Mesendoderm (in vitro differentiated cells): ENCODE data around the gene SNX24.

Experiments
- DNase-seq: peaks from one replicate; pipeline ENCODE4 v3.0.0; 2013
- H2AK5ac ChIP-seq: 2 replicates; pipeline ENCODE4 v1.6.1; 2013; ENCODE audit warnings: low read length, inconsistent platforms
- H2BK120ac ChIP-seq: 2 replicates; pipeline ENCODE4 v1.6.1; 2013; ENCODE audit warnings: low read depth, mild to moderate bottlenecking, low read length, moderate library complexity, mixed read lengths
- H2BK15ac ChIP-seq: replicated peaks from 2 replicates; pipeline ENCODE4 v1.6.1; 2013; ENCODE audit warnings: low read depth, mild to moderate bottlenecking, moderate library complexity
- H2BK5ac ChIP-seq: 2 replicates; pipeline ENCODE4 v1.6.1; 2013; ENCODE audit warnings: low read length, inconsistent platforms
- H3K18ac ChIP-seq: 2 replicates; pipeline ENCODE4 v1.6.1; 2013; ENCODE audit warnings: mild to moderate bottlenecking, low read length, mixed read lengths
- H3K23ac ChIP-seq: one replicate; pipeline ENCODE4 v1.6.1; 2013; ENCODE audit warnings: low read length
- H3K27ac ChIP-seq: 2 replicates; pipeline ENCODE4 v1.5.1; 2013; ENCODE audit warnings: low read depth, mild to moderate bottlenecking, inconsistent platforms, low read length, moderate library complexity
- H3K27me3 ChIP-seq: 2 replicates; pipeline ENCODE4 v1.6.1; 2013; ENCODE audit warnings: low read length, control low read depth, mild to moderate bottlenecking, inconsistent platforms; ENCODE audit not compliant: insufficient read depth, poor library complexity
- H3K36me3 ChIP-seq: 2 replicates; pipeline ENCODE4 v1.6.1; 2013; ENCODE audit warnings: low read length, inconsistent platforms; ENCODE audit not compliant: control insufficient read depth, insufficient read depth
- H3K4ac ChIP-seq: one replicate; pipeline ENCODE4 v1.6.1; 2013; ENCODE audit warnings: low read depth, mild to moderate bottlenecking, low read length, moderate library complexity
- H3K4me1 ChIP-seq: 2 replicates; pipeline ENCODE4 v1.6.1; 2013; ENCODE audit warnings: low read depth, low read length, inconsistent platforms; ENCODE audit not compliant: control insufficient read depth
- H3K4me2 ChIP-seq: 2 replicates; pipeline ENCODE4 v1.6.1; 2013; ENCODE audit warnings: low read length
- H3K4me3 ChIP-seq: 2 replicates; pipeline ENCODE4 v1.5.1; 2013; ENCODE audit warnings: mild to moderate bottlenecking, low read length
- H3K56ac ChIP-seq: one replicate; pipeline ENCODE4 v1.6.1; 2013; ENCODE audit warnings: low read length
- H3K79me1 ChIP-seq: 2 replicates; pipeline ENCODE4 v1.6.1; 2013; ENCODE audit warnings: low read length, inconsistent platforms
- H3K79me2 ChIP-seq: 2 replicates; pipeline ENCODE4 v1.6.1; 2013; ENCODE audit warnings: mild to moderate bottlenecking, low read length; ENCODE audit not compliant: control insufficient read depth, insufficient read depth
- H3K9ac ChIP-seq: 2 replicates; pipeline ENCODE4 v1.6.1; 2013; ENCODE audit warnings: low read length, inconsistent platforms
- H4K5ac ChIP-seq: one replicate; pipeline ENCODE4 v1.6.1; 2013; ENCODE audit warnings: low read length
- H4K8ac ChIP-seq: one replicate; pipeline ENCODE4 v1.6.1; 2013; ENCODE audit warnings: low read depth, mild to moderate bottlenecking, control low read depth, low read length, moderate library complexity
- WGBS: extraction: QIAGEN DNeasy Blood & Tissue Kit; methylation state at CpG from one replicate; pipeline ENCODE4 v1.1.7; 2013; ENCODE audit warnings: low lambda C conversion rate, missing lambda C conversion rate; ENCODE audit not compliant: insufficient coverage; ENCODE audit errors: extremely low coverage; 5-methylcytosine and 5-hydroxymethylcytosine counted together

SNX24 gene

GRCh38 chr5:122882831-122883230 is 37.4 kb downstream of the SNX24 start:
- no peak for DNase-seq
- no peak overlapping the region for H4K5ac ChIP-seq
- H3K27me3 ChIP-seq = no peaks in the 10 kb centered on the region
- H3K18ac ChIP-seq = no peak overlapping the region
- H3K9ac ChIP-seq = no peak overlapping the region
- no peak overlapping the region for H3K4me3 ChIP-seq
- no peak overlapping the region for H2AK5ac ChIP-seq
- no peaks in the 10 kb centered on the region for H3K36me3 ChIP-seq
- no peak overlapping the region for H3K23ac ChIP-seq
- H3K27ac ChIP-seq = no peak overlapping the region
- H4K8ac ChIP-seq = no peak overlapping the region
- no peaks in the 10 kb centered on the region for H3K79me2 ChIP-seq
- no peak overlapping the region for H3K56ac ChIP-seq
- no peak overlapping the region for H2BK15ac ChIP-seq
- no peak overlapping the region for H2BK120ac ChIP-seq
- peaks cover under 1% of the 10 kb centered on the region for H3K79me1 ChIP-seq
- no CpG with 5 or more reads among the region's 3 CpGs for WGBS
- no peaks in the 10 kb centered on the region for H3K4me1 ChIP-seq
- no peak overlapping the region for H2BK5ac ChIP-seq
- H3K4ac ChIP-seq = no peak overlapping the region
- H3K4me2 ChIP-seq = no peak overlapping the region

GRCh38 chr5:122885045-122885517 is 39.7 kb downstream of the SNX24 start:
- Histone ChIP-seq H3K4ac (no peak overlapping the region), H2AK5ac (no peak overlapping the region), H3K4me2 (no peak overlapping the region), H3K9ac (no peak overlapping the region), H4K8ac (no peak overlapping the region), H3K36me3 (no peaks in the 10 kb centered on the region), H3K79me2 (no peaks in the 10 kb centered on the region), H3K4me3 (no peak overlapping the region), H3K4me1 (no peaks in the 10 kb centered on the region), H3K27ac (no peak overlapping the region), H3K79me1 (no peaks in the 10 kb centered on the region), H2BK15ac (no peak overlapping the region), H3K27me3 (no peaks in the 10 kb centered on the region), H3K18ac (no peak overlapping the region), H3K23ac (no peak overlapping the region), H2BK120ac (no peak overlapping the region), H2BK5ac (no peak overlapping the region), H3K56ac (no peak overlapping the region), H4K5ac (no peak overlapping the region)
- WGBS = no CpG with 5 or more reads among the region's 1 CpG
- DNase-seq = no peak

GRCh38 chr5:122885891-122886290 is 40.5 kb downstream of the SNX24 start:
- Histone ChIP-seq H3K4ac (no peak overlapping the region), H3K27me3 (no peaks in the 10 kb centered on the region), H3K79me1 (no peaks in the 10 kb centered on the region), H2BK5ac (no peak overlapping the region), H4K5ac (no peak overlapping the region), H2BK120ac (no peak overlapping the region), H3K27ac (no peak overlapping the region), H3K9ac (no peak overlapping the region), H3K56ac (no peak overlapping the region), H3K79me2 (no peaks in the 10 kb centered on the region), H3K18ac (no peak overlapping the region), H4K8ac (no peak overlapping the region), H3K4me2 (no peak overlapping the region), H3K36me3 (no peaks in the 10 kb centered on the region), H3K4me3 (no peak overlapping the region), H2AK5ac (no peak overlapping the region), H3K4me1 (no peaks in the 10 kb centered on the region), H2BK15ac (no peak overlapping the region), H3K23ac (no peak overlapping the region)
- WGBS = no CpG with 5 or more reads among the region's 6 CpGs
- no peak for DNase-seq

GRCh38 chr5:122895141-122895540 is 49.7 kb downstream of the SNX24 start:
- Histone ChIP-seq H3K79me2 (no peaks in the 10 kb centered on the region), H2BK120ac (no peak overlapping the region), H3K23ac (no peak overlapping the region), H4K8ac (no peak overlapping the region), H2BK15ac (no peak overlapping the region), H3K56ac (no peak overlapping the region), H3K4me2 (no peak overlapping the region), H3K79me1 (no peaks in the 10 kb centered on the region), H3K36me3 (no peaks in the 10 kb centered on the region), H2AK5ac (no peak overlapping the region), H2BK5ac (no peak overlapping the region), H3K9ac (no peak overlapping the region), H3K4me3 (no peak overlapping the region), H3K27ac (no peak overlapping the region), H4K5ac (no peak overlapping the region), H3K4ac (no peak overlapping the region), H3K18ac (no peak overlapping the region), H3K27me3 (no peaks in the 10 kb centered on the region), H3K4me1 (no peaks in the 10 kb centered on the region)
- no peak for DNase-seq
- WGBS = no CpG with 5 or more reads among the region's 1 CpG

GRCh38 chr5:122896598-122897282 is 51.3 kb downstream of the SNX24 start:
- Histone ChIP-seq H2BK120ac (no peak overlapping the region), H4K5ac (no peak overlapping the region), H3K27ac (no peak overlapping the region), H3K4me1 (no peaks in the 10 kb centered on the region), H3K18ac (no peak overlapping the region), H2BK15ac (no peak overlapping the region), H2BK5ac (no peak overlapping the region), H3K36me3 (no peaks in the 10 kb centered on the region), H3K4me2 (no peak overlapping the region), H3K9ac (no peak overlapping the region), H3K79me2 (no peaks in the 10 kb centered on the region), H4K8ac (no peak overlapping the region), H3K79me1 (no peaks in the 10 kb centered on the region), H3K4me3 (no peak overlapping the region), H3K27me3 (no peaks in the 10 kb centered on the region), H3K56ac (no peak overlapping the region), H2AK5ac (no peak overlapping the region), H3K23ac (no peak overlapping the region), H3K4ac (no peak overlapping the region)
- no peak for DNase-seq
- no CpG with 5 or more reads among the region's 4 CpGs for WGBS

- Histone ChIP-seq H3K23ac (no peak overlapping the region), H2AK5ac (no peak overlapping the region), H3K79me1 (no peaks in the 10 kb centered on the region), H3K56ac (no peak overlapping the region), H3K4ac (no peak overlapping the region), H3K4me3 (no peak overlapping the region), H3K9ac (no peak overlapping the region), H2BK120ac (no peak overlapping the region), H3K79me2 (no peaks in the 10 kb centered on the region), H2BK5ac (no peak overlapping the region), H3K36me3 (no peaks in the 10 kb centered on the region), H3K27ac (no peak overlapping the region), H3K18ac (no peak overlapping the region), H3K4me2 (no peak overlapping the region), H3K4me1 (no peaks in the 10 kb centered on the region), H3K27me3 (no peaks in the 10 kb centered on the region), H2BK15ac (no peak overlapping the region), H4K8ac (no peak overlapping the region), H4K5ac (no peak overlapping the region)
- DNase-seq = no peak
These were observed 51.8 kb downstream of the SNX24 start for GRCh38 chr5:122897283-122897602.
